Type B pancreatic cell (in vitro differentiated cells): ENCODE data around the gene NTN1. TPM values are rescaled to one million over a fixed set of nuclear protein-coding genes. Genes with fewer than 3 reads are reported as not detected.

Experiments used
- DNase-seq: peaks from one replicate; pipeline ENCODE4 v3.0.0; 2021; ENCODE audit warnings: mixed read lengths; ENCODE audit not compliant: unreplicated experiment; ENCODE audit errors: extremely low spot score
- H3K27ac Mint-ChIP-seq: 2 replicates; pipeline ENCODE4 v1.8.0; 2021; ENCODE audit warnings: mild to moderate bottlenecking, mixed read lengths
- H3K27me3 Mint-ChIP-seq: 2 replicates; pipeline ENCODE4 v1.8.0; 2021; ENCODE audit warnings: mixed read lengths
- H3K36me3 Mint-ChIP-seq: 2 replicates; pipeline ENCODE4 v1.8.0; 2021; ENCODE audit warnings: mixed read lengths
- H3K4me1 Mint-ChIP-seq: one replicate; pipeline ENCODE4 v1.8.0; 2021; ENCODE audit warnings: mixed read lengths; ENCODE audit not compliant: unreplicated experiment
- H3K4me3 Mint-ChIP-seq: 2 replicates; pipeline ENCODE4 v1.8.0; 2021; ENCODE audit warnings: mild to moderate bottlenecking, mixed read lengths
- H3K9me3 Mint-ChIP-seq: 2 replicates; pipeline ENCODE4 v1.8.0; 2021; ENCODE audit warnings: mixed read lengths
- CTCF ChIP-seq: fragments of 200-600 bp; sonication (generic); conservative IDR thresholded peaks from 2 replicates; pipeline ENCODE4 v1.5.0; 2021; ENCODE audit warnings: antibody characterized with exemption, mild to moderate bottlenecking
- total RNA-seq: library from RNA; stranded (reverse); gene quantifications from 2 replicates; pipeline ENCODE4 v1.2.1, GENCODE V29; 2021; ENCODE audit warnings: low replicate concordance

NTN1 gene
- total RNA-seq, 1 donor from 2014 or later: 10.7 TPM

GRCh38 chr17:9141425-9141753 is 120.1 kb downstream of the NTN1 start:
- Mint-ChIP-seq H3K27me3 (peaks cover 7% of the 10 kb centered on the region), H3K9me3 (no peaks in the 10 kb centered on the region), H3K4me3 (no peak overlapping the region), H3K36me3 (peaks cover 4% of the 10 kb centered on the region), H3K27ac (no peak overlapping the region), H3K4me1 (peaks cover 12% of the 10 kb centered on the region)
- DNase-seq: no peak
- no peak for TF ChIP-seq CTCF

GRCh38 chr17:9142772-9143494 is 121.6 kb downstream of the NTN1 start:
- Mint-ChIP-seq H3K4me3 (no peak overlapping the region), H3K27ac (no peak overlapping the region), H3K27me3 (peaks cover 10% of the 10 kb centered on the region), H3K9me3 (no peaks in the 10 kb centered on the region), H3K4me1 (peaks cover 5% of the 10 kb centered on the region), H3K36me3 (peaks cover 4% of the 10 kb centered on the region)
- TF ChIP-seq CTCF: no peak
- no peak for DNase-seq

GRCh38 chr17:9144502-9145249 is 123.4 kb downstream of the NTN1 start:
- Mint-ChIP-seq H3K36me3 (peaks cover 4% of the 10 kb centered on the region), H3K27me3 (peaks cover 24% of the 10 kb centered on the region), H3K27ac (peak overlapping the region; percentile 17), H3K4me1 (peaks cover 14% of the 10 kb centered on the region), H3K9me3 (no peaks in the 10 kb centered on the region), H3K4me3 (no peak overlapping the region)
- no peak for TF ChIP-seq CTCF
- DNase-seq: no peak

GRCh38 chr17:9146064-9146463 is 124.8 kb downstream of the NTN1 start:
- peaks cover 20% of the 10 kb centered on the region for H3K4me1 Mint-ChIP-seq

GRCh38 chr17:9148905-9149525 is 127.7 kb downstream of the NTN1 start:
- H3K36me3 Mint-ChIP-seq: no peaks in the 10 kb centered on the region
- peaks cover 16% of the 10 kb centered on the region for H3K4me1 Mint-ChIP-seq
- no peak for TF ChIP-seq CTCF
- no peaks in the 10 kb centered on the region for H3K9me3 Mint-ChIP-seq
- H3K27me3 Mint-ChIP-seq: peaks cover 27% of the 10 kb centered on the region
- no peak for DNase-seq
- no peak overlapping the region for H3K4me3 Mint-ChIP-seq
- peak overlapping the region; percentile 31 for H3K27ac Mint-ChIP-seq

More at GRCh38 chr17:9146064-9146463, 124.8 kb downstream of the NTN1 start:
- peaks cover 30% of the 10 kb centered on the region for H3K27me3 Mint-ChIP-seq
- no peak for DNase-seq
- H3K36me3 Mint-ChIP-seq: peaks cover 4% of the 10 kb centered on the region
- H3K4me3 Mint-ChIP-seq: no peak overlapping the region
- no peak for TF ChIP-seq CTCF
- no peak overlapping the region for H3K27ac Mint-ChIP-seq
- H3K9me3 Mint-ChIP-seq: no peaks in the 10 kb centered on the region
